Chondrocyte (in vitro differentiated cells): Measurements from ENCODE around the gene MYZAP. TPM values are rescaled to one million over a fixed set of nuclear protein-coding genes. Genes with fewer than 3 reads are reported as not detected.

Source experiments
- DNase-seq: peaks from one replicate; pipeline ENCODE4 v3.0.0; 2021; ENCODE audit warnings: mixed read lengths, low spot score
- H3K27ac Mint-ChIP-seq: one replicate; pipeline ENCODE4 v1.8.0; 2021; ENCODE audit warnings: mild to moderate bottlenecking, moderate library complexity, mixed read lengths; ENCODE audit not compliant: unreplicated experiment
- H3K27me3 Mint-ChIP-seq: 2 replicates; pipeline ENCODE4 v1.8.0; 2021; ENCODE audit warnings: low read depth, mixed read lengths
- H3K36me3 Mint-ChIP-seq: 2 replicates; pipeline ENCODE4 v1.8.0; 2021; ENCODE audit warnings: low read depth, mixed read lengths
- H3K4me1 Mint-ChIP-seq: 2 replicates; pipeline ENCODE4 v1.8.0; 2021; ENCODE audit warnings: low read depth, mild to moderate bottlenecking, mixed read lengths
- H3K4me3 Mint-ChIP-seq: one replicate; pipeline ENCODE4 v1.8.0; 2021; ENCODE audit warnings: mild to moderate bottlenecking, moderate library complexity, mixed read lengths; ENCODE audit not compliant: unreplicated experiment
- H3K9me3 Mint-ChIP-seq: 2 replicates; pipeline ENCODE4 v1.8.0; 2021; ENCODE audit warnings: low read depth, mixed read lengths
- CTCF ChIP-seq: fragments of 200-600 bp; sonication (generic); IDR thresholded peaks from 2 replicates; pipeline ENCODE4 v1.5.0; 2021; ENCODE audit warnings: antibody characterized with exemption, mild to moderate bottlenecking, moderate library complexity
- total RNA-seq: library from RNA; stranded (reverse); gene quantifications from 3 replicates; pipeline ENCODE4 v1.2.1, GENCODE V29; 2021

The MYZAP gene
- total RNA-seq, 1 donor from 2014 or later: 0.17 TPM

- peaks cover 2% of the 10 kb centered on the region for H3K4me1 Mint-ChIP-seq
- H3K9me3 Mint-ChIP-seq: peaks cover 13% of the 10 kb centered on the region
- peaks cover 43% of the 10 kb centered on the region for H3K27me3 Mint-ChIP-seq
- H3K27ac Mint-ChIP-seq: no peak overlapping the region
- H3K36me3 Mint-ChIP-seq: peaks cover 5% of the 10 kb centered on the region
- no peak for DNase-seq
- TF ChIP-seq CTCF: no peak
- H3K4me3 Mint-ChIP-seq: no peak overlapping the region
Measured at GRCh38 chr15:57582090-57582489, 9.6 kb upstream of the MYZAP start.

GRCh38 chr15:57583282-57583681 lies 8.4 kb upstream of the MYZAP start:
- Mint-ChIP-seq H3K4me3 (no peak overlapping the region), H3K36me3 (peaks cover 5% of the 10 kb centered on the region), H3K9me3 (peaks cover 13% of the 10 kb centered on the region), H3K27me3 (peaks cover 36% of the 10 kb centered on the region), H3K4me1 (peaks cover 6% of the 10 kb centered on the region), H3K27ac (no peak overlapping the region)
- DNase-seq: no peak
- TF ChIP-seq CTCF: no peak

GRCh38 chr15:57583720-57584119 lies 8.0 kb upstream of the MYZAP start:
- Mint-ChIP-seq H3K27ac (no peak overlapping the region), H3K36me3 (peaks cover 5% of the 10 kb centered on the region), H3K27me3 (peaks cover 35% of the 10 kb centered on the region), H3K4me1 (peaks cover 6% of the 10 kb centered on the region), H3K9me3 (peaks cover 13% of the 10 kb centered on the region), H3K4me3 (no peak overlapping the region)
- no peak for DNase-seq
- no peak for TF ChIP-seq CTCF

GRCh38 chr15:57586661-57587424 lies 4.9 kb upstream of the MYZAP start:
- no peak overlapping the region for H3K27ac Mint-ChIP-seq
- TF ChIP-seq CTCF: no peak
- no peak overlapping the region for H3K4me3 Mint-ChIP-seq
- peaks cover 16% of the 10 kb centered on the region for H3K27me3 Mint-ChIP-seq
- H3K36me3 Mint-ChIP-seq: peaks cover 5% of the 10 kb centered on the region
- H3K9me3 Mint-ChIP-seq: peaks cover 13% of the 10 kb centered on the region
- DNase-seq: no peak
- H3K4me1 Mint-ChIP-seq: peaks cover 22% of the 10 kb centered on the region

- Mint-ChIP-seq H3K4me3 (no peak overlapping the region), H3K36me3 (no peaks in the 10 kb centered on the region), H3K9me3 (no peaks in the 10 kb centered on the region), H3K27ac (no peak overlapping the region), H3K4me1 (peaks cover 22% of the 10 kb centered on the region), H3K27me3 (no peaks in the 10 kb centered on the region)
- TF ChIP-seq CTCF: no peak
- no peak for DNase-seq
Measured at GRCh38 chr15:57589281-57589680, 2.4 kb upstream of the MYZAP start.
